ENCODE results near the gene TGM3. TPM values are rescaled to one million over a fixed set of nuclear protein-coding genes. Genes with fewer than 3 reads are reported as not detected.

Gene TGM3
- total RNA-seq, 2 donors from 2014 or later = 0.27 to 0.82 TPM

DNA sequence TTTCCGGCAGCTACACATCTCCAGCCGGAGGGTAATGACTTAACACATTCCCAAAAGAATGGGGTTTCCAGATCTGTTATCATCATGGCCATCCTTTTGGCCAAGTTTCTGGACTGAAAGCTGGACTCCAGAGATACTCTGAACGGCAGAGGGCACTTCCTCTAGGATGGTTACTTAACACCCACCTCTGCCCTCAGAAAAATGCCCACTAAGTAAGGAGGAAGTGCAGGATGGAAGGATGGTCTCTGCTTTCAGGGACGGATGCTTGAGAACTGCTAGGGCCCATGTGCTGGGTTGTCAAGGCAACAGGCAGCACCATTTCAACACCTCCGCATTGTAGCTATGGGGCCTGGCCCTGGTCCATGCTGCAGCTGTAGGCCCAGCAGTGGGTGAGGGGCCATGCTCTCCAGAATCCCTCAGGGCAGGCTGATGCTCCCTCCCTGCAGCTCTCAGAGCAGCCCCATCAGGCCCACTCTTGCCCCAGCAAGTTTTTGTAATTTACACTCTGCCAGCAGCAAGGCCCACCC lies 16.5 kb upstream of the TGM3 start:
- Histone ChIP-seq H3K27ac (no peak overlapping the region), H3K4me3 (no peak overlapping the region), H3K36me3 (no peaks in the 10 kb centered on the region), H3K4me1 (no peaks in the 10 kb centered on the region), H3K9ac (ENCODE audit: low read depth in 2 of 2, low read length in 2 of 2) (no peak overlapping the region), H3K27me3 (no peaks in the 10 kb centered on the region), H3K9me3 (no peaks in the 10 kb centered on the region)
- TF ChIP-seq, protein P1, sequence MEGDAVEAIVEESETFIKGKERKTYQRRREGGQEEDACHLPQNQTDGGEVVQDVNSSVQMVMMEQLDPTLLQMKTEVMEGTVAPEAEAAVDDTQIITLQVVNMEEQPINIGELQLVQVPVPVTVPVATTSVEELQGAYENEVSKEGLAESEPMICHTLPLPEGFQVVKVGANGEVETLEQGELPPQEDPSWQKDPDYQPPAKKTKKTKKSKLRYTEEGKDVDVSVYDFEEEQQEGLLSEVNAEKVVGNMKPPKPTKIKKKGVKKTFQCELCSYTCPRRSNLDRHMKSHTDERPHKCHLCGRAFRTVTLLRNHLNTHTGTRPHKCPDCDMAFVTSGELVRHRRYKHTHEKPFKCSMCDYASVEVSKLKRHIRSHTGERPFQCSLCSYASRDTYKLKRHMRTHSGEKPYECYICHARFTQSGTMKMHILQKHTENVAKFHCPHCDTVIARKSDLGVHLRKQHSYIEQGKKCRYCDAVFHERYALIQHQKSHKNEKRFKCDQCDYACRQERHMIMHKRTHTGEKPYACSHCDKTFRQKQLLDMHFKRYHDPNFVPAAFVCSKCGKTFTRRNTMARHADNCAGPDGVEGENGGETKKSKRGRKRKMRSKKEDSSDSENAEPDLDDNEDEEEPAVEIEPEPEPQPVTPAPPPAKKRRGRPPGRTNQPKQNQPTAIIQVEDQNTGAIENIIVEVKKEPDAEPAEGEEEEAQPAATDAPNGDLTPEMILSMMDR (IDR thresholded peaks at IDR 0.05) = no peak
- no peak for DNase-seq
- intact Hi-C loops (cut with DNase I) = no loop called here

DNA sequence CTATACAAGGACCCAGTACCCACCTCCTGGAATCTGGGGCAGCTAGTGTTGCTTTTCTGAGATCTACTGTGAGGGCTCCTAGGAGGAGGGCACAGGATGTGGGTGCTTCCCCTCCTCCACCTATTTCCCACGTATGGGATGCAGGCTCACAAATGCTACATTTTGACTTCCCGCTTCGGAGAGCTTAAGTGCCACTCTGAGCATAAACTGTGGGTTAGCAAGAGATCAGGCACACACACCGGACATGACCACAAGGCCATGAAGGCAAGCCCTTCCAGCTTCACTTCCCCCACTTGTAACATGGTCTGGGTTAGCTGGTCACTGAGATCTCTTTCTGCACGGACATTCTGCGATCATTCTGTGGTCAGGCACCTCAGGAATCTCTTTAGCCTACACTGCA lies 15.7 kb upstream of the TGM3 start:
- TF ChIP-seq, protein P1 (IDR thresholded peaks at IDR 0.05) = no peak
- intact Hi-C loops (cut with DNase I) = no loop called here
- no peak overlapping the region for H3K4me3 ChIP-seq
- H3K4me1 ChIP-seq = no peaks in the 10 kb centered on the region
- H3K27ac ChIP-seq = no peak overlapping the region
- DNase-seq = no peak
- H3K36me3 ChIP-seq = no peaks in the 10 kb centered on the region
- H3K9me3 ChIP-seq = no peaks in the 10 kb centered on the region
- no peak overlapping the region for H3K9ac ChIP-seq (ENCODE audit: low read depth in 2 of 2, low read length in 2 of 2)
- no peaks in the 10 kb centered on the region for H3K27me3 ChIP-seq

DNA sequence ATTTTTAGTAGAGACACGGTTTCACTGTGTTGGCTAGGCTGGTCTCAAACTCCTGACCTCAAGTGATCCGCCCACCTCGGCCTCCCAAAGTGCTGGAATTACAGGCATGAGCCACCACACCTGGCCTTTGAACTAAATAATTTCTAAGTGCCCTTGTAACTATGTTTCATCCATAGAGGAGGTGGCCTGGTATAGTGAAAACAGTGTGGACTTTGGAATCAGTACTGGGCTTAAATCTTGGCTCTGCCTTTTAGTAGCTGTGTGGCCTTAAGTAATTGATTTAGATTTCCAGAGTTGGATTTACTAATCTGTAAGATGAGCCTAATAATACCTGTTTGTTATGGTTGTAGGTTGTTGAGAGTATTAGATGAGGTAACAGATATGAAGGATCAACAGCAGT lies 14.2 kb upstream of the TGM3 start:
- no peak overlapping the region for H3K9ac ChIP-seq (ENCODE audit: low read depth in 2 of 2, low read length in 2 of 2)
- H3K27ac ChIP-seq = no peak overlapping the region
- no peaks in the 10 kb centered on the region for H3K36me3 ChIP-seq
- no peak overlapping the region for H3K4me3 ChIP-seq
- no peak for DNase-seq
- TF ChIP-seq, protein P1 (IDR thresholded peaks at IDR 0.05) = no peak
- H3K9me3 ChIP-seq = no peaks in the 10 kb centered on the region
- no peaks in the 10 kb centered on the region for H3K27me3 ChIP-seq
- intact Hi-C loops (cut with DNase I) = no loop called here
- no peaks in the 10 kb centered on the region for H3K4me1 ChIP-seq

DNA sequence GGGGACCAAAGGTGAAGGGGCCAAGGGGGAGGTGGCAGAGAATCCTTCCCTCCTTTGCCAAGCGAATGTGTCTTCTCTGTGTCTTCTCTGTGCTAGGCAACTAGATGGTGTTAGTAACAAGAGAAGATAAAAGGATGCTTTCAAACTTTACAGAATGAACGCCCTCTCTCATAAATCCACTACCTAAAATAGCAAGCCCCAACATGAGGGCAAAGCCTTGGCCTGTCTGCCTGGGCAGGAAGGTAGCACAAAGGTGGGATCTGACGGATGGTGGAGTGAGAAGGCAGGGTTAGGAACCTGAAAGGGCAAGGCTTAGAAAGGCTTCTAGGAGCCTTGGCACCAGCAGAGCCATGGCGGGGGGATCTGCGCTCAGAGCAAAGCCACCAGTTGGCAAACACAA lies 13.6 kb upstream of the TGM3 start:
- Histone ChIP-seq H3K9ac (ENCODE audit: low read depth in 2 of 2, low read length in 2 of 2) (no peak overlapping the region), H3K4me3 (no peak overlapping the region), H3K4me1 (no peaks in the 10 kb centered on the region), H3K9me3 (no peaks in the 10 kb centered on the region), H3K27me3 (no peaks in the 10 kb centered on the region), H3K36me3 (no peaks in the 10 kb centered on the region), H3K27ac (no peak overlapping the region)
- intact Hi-C loops (cut with DNase I) = no loop called here
- no peak for DNase-seq
- TF ChIP-seq, protein P1 (IDR thresholded peaks at IDR 0.05) = no peak

DNA sequence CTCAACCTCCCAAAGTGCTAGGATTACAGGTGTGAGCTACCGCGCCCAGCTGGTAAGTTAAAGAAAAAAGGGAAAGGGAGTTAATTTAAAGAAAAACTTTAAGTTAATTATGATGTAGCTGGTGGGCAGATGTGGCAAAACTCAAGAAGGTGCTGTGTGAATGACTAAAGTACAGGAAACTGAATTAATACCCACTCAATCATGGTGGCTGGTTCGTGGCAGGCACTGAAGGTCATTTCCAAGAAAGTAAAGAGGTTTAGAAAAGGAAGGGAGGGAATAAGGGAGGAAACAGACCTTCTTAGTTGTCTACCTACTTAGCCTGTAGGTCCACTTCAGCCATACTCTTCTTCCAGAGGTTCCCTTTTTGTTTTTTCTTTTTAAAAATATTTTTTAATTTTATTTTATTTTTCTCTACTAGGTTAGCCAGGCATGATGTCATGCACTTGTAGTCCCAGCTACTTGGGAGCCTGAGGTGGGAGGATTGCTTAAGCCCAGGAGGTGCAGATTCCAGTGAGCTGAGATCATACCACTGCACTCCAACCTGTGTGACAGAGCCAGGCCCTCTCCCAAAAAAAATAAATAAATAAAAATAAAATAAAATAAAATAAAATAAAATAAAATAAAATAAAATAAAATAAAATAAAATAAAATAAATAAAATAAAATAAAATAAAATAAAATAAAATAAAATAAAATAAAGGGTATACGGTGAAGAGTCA lies 11.9 kb upstream of the TGM3 start:
- Histone ChIP-seq H3K4me1 (no peaks in the 10 kb centered on the region), H3K9ac (ENCODE audit: low read depth in 2 of 2, low read length in 2 of 2) (no peak overlapping the region), H3K27ac (no peak overlapping the region), H3K4me3 (no peak overlapping the region), H3K27me3 (no peaks in the 10 kb centered on the region), H3K36me3 (no peaks in the 10 kb centered on the region), H3K9me3 (no peaks in the 10 kb centered on the region)
- intact Hi-C loops (cut with DNase I) = no loop called here
- DNase-seq = no peak
- TF ChIP-seq, protein P1 (IDR thresholded peaks at IDR 0.05) = no peak
